Muscle layer of colon (tissue), 2 donors: ENCODE measurements around the gene EEPD1.
A peak's percentile ranks its signal among the peaks of the same experiment; 100 is the strongest.
"Not testable (repeated sequence)": the region's sequence is repeated elsewhere in the genome, so short reads cannot be mapped to it uniquely, and the experiment has no call there.

Experiments
- H3K27ac ChIP-seq: one replicate; pipeline ENCODE4 v1.7.0; 2013; ENCODE audit warnings: low read depth, mild to moderate bottlenecking, low read length, moderate library complexity
- H3K27me3 ChIP-seq, 2 donors: one replicate each; pipeline ENCODE4 v1.7.0; 2013; ENCODE audit warnings: low read length in 2 of 2, mild to moderate bottlenecking in 2 of 2; ENCODE audit not compliant: insufficient read depth in 2 of 2, control insufficient read depth in 1 of 2
- H3K36me3 ChIP-seq: one replicate; pipeline ENCODE4 v1.7.0; 2013; ENCODE audit warnings: mild to moderate bottlenecking, low read length; ENCODE audit not compliant: insufficient read depth
- H3K4me1 ChIP-seq: one replicate; pipeline ENCODE4 v1.7.0; 2013; ENCODE audit warnings: mild to moderate bottlenecking, low read length; ENCODE audit not compliant: insufficient read depth
- H3K4me3 ChIP-seq, 2 donors: one replicate each; pipeline ENCODE4 v1.7.0; 2013; ENCODE audit warnings: low read length in 2 of 2, low read depth in 1 of 2, mild to moderate bottlenecking in 1 of 2, moderate library complexity in 1 of 2
- H3K9ac ChIP-seq: one replicate; pipeline ENCODE4 v1.7.0; 2013; ENCODE audit warnings: low read length
- H3K9me3 ChIP-seq: one replicate; pipeline ENCODE4 v1.7.0; 2013; ENCODE audit warnings: mild to moderate bottlenecking, low read length
- donor health status: abdominal sarcoma.
- donor health status: Adenocarcinoma of cecum.

The EEPD1 gene

DNA sequence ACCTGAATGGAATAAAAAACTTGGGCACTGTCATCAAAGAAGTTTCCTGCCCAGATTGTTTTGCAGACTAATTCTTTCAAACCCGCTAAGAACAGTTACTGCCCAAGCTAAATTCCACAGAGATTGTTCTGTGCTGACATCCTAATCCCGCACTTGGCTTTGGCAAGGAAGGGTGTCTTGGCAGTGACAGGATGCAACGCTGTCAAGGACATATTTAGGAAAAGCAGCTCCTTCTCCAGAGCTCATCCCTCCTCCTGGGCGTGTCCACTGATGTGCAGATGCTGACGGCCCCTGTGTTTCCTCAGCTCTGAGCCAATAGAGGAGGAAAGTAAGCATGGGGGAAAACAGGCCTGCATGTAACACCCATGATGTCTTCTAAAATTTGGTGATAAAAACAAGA is 74.2 kb downstream of the EEPD1 start:
- peak overlapping the region; percentile 66 for H3K27ac ChIP-seq
- H3K4me3 ChIP-seq: no peak overlapping the region
- no peaks in the 10 kb centered on the region for H3K36me3 ChIP-seq
- H3K27me3 ChIP-seq: no peaks in the 10 kb centered on the region
- H3K4me1 ChIP-seq: peaks cover 38% of the 10 kb centered on the region
- H3K9ac ChIP-seq: no peak overlapping the region
- H3K9me3 ChIP-seq: no peaks in the 10 kb centered on the region

DNA sequence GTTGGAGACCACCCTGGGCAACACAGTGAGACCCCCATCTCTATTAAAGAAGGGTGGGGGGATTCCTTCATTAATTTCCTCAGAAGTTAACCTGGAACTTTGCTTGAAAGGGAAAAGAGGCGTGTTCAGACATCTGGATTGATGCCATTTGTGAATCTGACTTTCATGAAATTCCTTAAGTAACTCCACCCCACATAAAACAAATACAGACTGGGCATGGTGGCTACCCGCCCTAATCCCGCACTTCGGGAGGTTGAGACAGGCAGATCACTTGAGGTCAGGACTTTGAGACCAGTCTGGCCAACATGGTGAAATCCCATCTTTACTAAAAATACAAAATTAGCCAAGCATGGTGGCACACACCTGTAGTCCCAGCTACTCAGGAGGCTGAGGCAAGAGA is 75.0 kb downstream of the EEPD1 start:
- Histone ChIP-seq H3K4me3 (no peak overlapping the region), H3K36me3 (no peaks in the 10 kb centered on the region), H3K27ac (peak overlapping the region; percentile 66), H3K27me3 (no peaks in the 10 kb centered on the region), H3K9me3 (no peaks in the 10 kb centered on the region), H3K9ac (no peak overlapping the region), H3K4me1 (peaks cover 46% of the 10 kb centered on the region)

DNA sequence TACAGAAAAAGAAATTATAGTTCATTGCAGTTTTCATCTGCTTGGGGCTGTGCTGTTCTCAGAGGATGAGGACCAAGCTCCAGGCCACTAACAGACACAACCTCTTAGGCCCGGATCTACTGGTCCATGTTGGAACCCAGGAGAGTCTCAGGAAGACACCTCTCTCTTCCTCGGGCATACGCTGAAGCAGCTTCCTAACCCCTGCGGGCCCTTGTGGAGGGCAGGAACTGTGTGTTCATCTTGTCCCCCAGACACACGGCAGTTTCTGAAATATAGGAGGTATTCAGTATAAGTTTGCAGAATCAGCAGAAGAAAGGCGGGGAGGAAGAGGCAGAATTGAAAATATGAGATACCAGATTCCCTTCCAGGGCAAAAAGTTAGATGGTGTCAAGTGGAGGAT is 78.4 kb downstream of the EEPD1 start:
- H3K9ac ChIP-seq: no peak overlapping the region
- no peak overlapping the region for H3K4me3 ChIP-seq
- no peak overlapping the region for H3K27ac ChIP-seq
- H3K36me3 ChIP-seq: no peaks in the 10 kb centered on the region
- peaks cover 24% of the 10 kb centered on the region for H3K4me1 ChIP-seq
- no peaks in the 10 kb centered on the region for H3K27me3 ChIP-seq
- no peaks in the 10 kb centered on the region for H3K9me3 ChIP-seq

DNA sequence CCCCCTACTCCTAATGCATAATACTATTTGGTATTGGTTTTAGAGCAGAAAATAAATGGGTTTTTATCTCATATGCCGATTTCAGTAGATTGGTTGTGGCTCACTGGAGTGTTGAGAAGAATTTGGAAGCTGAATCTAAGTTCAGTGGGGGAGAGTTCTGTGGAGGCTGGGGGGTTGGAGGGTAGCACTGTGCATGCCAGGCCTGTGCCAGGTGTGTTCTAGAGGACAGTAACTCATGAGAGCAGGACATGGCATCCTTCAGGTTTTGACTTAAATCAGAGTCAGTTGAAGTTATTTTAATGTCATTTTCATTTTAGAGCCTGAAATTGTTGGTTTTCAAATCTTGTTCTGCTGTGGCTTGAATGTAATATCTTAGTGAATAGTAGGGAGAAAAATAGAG is 79.5 kb downstream of the EEPD1 start:
- H3K9me3 ChIP-seq: no peaks in the 10 kb centered on the region
- peaks cover 22% of the 10 kb centered on the region for H3K4me1 ChIP-seq
- no peak overlapping the region for H3K9ac ChIP-seq
- H3K36me3 ChIP-seq: no peaks in the 10 kb centered on the region
- no peaks in the 10 kb centered on the region for H3K27me3 ChIP-seq
- H3K4me3 ChIP-seq: no peak overlapping the region
- H3K27ac ChIP-seq: no peak overlapping the region

DNA sequence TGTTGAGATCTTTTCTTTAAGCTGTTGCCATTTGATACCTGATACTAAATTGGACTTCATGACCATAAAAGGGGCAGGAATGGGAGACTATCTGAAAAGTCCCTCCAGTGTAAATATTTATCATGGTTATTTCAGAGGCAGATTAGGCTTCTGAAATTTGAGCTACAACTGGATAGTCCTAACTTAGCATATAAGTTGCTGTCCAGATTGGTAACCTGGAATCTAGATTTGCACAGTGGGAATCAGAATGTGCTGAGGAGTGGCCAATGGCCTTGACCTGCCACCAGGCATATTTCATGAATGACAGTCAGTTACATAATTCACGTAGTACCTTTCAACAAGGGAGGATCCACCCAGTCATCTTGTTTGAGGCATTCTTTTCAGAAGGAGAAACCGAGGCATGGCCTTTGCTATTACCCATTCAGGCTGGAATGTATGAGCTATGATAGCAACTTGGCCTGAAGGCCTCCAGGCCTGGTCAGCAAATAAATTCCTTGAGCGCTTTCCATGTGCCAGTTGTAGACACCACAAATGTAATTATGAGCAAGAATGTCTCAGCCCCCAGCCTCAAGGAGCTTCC is 80.0 kb downstream of the EEPD1 start:
- Histone ChIP-seq H3K27me3 (no peaks in the 10 kb centered on the region), H3K36me3 (no peaks in the 10 kb centered on the region), H3K4me3 (no peak overlapping the region), H3K9ac (no peak overlapping the region), H3K4me1 (peaks cover 22% of the 10 kb centered on the region), H3K27ac (no peak overlapping the region), H3K9me3 (no peaks in the 10 kb centered on the region)

DNA sequence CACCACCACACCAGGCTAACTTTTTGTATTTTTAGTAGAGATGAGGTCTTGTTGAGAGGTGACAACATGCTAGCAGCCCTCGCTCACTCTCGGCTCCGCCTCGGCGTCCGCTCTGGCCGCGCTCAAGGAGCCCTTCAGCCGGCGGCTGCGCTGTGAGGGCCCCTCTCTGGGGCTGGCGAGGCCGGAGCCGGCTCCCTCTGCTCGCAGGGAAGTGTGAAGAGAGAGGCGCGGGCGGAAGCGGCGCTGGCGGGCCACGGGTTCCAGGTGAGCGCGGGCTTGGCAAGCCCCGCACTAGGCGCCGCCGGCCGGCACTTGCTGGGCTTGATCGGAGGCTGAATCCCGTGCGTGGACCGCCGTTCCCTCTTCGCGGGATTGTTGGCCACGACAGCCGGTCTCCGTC is 83.0 kb downstream of the EEPD1 start:
- Histone ChIP-seq H3K9ac (no peak overlapping the region), H3K9me3 (no peaks in the 10 kb centered on the region), H3K4me1 (peaks cover 22% of the 10 kb centered on the region), H3K4me3 (no peak overlapping the region), H3K36me3 (peaks cover 10% of the 10 kb centered on the region), H3K27ac (no peak overlapping the region), H3K27me3 (no peaks in the 10 kb centered on the region)

DNA sequence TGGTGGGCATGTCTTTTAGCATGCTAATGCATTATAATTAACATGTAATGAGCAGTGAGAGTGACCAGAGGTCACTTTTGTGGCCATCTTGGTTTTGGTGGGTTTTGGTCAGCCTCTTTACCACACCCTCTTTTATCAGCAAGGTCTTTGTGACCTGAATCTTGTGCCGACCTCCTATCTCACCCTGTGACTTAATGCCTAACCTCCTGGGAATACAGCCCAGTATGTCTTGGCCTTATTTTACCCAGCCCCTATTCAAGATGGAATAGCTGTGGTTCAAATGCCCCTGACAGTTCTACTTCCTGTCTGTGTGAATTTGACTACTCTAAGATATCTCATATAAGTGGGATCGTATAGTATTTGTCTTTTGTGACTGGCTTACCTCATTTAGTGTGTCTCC is 85.1 kb downstream of the EEPD1 start:
- Histone ChIP-seq H3K9me3 (no peaks in the 10 kb centered on the region), H3K4me3 (no peak overlapping the region), H3K36me3 (peaks cover 10% of the 10 kb centered on the region), H3K27ac (no peak overlapping the region), H3K4me1 (peaks cover 6% of the 10 kb centered on the region), H3K9ac (no peak overlapping the region), H3K27me3 (no peaks in the 10 kb centered on the region)

DNA sequence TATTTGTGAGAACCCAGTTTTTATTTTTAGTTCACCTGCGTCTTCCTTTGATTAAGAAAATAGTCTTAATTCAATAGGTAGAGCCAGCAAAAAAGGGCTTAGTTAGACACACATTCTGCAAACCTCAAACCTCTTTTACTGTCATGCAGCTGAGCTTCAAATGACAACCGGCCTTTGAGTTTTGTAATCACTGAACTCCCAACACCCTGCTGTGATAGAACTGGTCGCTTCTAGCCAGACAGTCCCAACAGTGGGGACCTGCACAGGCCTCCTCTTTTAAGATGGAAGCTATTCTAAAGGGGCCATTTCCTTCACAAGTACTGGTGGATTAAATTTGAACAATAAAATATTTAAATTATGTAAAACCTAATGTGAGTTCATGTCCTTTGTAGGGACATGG is 90.3 kb downstream of the EEPD1 start:
- not testable (repeated sequence) for H3K4me3 ChIP-seq, H3K4me1 ChIP-seq, H3K9me3 ChIP-seq, H3K27ac ChIP-seq, H3K36me3 ChIP-seq, H3K9ac ChIP-seq, H3K27me3 ChIP-seq

DNA sequence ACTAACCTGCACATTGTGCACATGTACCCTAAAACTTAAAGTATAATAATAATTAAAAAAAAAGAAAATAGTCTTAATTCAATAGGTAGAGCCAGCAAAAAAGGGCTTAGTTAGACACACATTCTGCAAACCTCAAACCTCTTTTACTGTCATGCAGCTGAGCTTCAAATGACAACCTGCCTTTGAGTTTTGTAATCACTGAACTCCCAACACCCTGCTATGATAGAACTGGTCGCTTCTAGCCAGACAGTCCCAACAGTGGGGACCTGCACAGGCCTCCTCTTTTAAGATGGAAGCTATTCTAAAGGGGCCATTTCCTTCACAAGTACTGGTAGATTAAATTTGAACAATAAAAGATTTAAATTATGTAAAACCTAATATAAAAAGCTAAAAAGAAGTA is 90.9 kb downstream of the EEPD1 start:
- not testable (repeated sequence) for H3K9ac ChIP-seq, H3K4me3 ChIP-seq, H3K36me3 ChIP-seq, H3K27ac ChIP-seq, H3K9me3 ChIP-seq, H3K4me1 ChIP-seq, H3K27me3 ChIP-seq

DNA sequence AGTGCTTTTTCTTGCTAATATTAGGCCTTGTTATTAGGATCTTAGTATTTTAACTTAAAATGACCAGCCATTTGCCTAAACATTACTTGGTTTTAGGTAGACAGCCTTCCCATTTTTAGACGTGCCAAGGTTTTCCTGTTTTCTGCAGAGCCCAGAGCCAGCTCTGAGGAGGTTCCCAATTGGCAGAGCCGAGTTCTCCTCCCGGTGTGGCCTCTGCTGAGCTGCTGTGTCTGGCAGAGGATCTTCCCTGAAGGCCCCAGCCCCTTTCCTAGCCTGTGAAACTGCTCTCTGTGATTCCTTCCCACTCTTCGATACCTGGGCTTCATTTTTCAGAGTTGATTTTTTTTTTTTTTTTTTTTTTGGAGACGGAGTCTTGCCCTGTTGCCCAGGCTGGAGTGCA is 91.4 kb downstream of the EEPD1 start:
- no peak overlapping the region for H3K27ac ChIP-seq
- H3K4me3 ChIP-seq: no peak overlapping the region
- no peaks in the 10 kb centered on the region for H3K27me3 ChIP-seq
- no peak overlapping the region for H3K9ac ChIP-seq
- no peaks in the 10 kb centered on the region for H3K9me3 ChIP-seq
- peaks cover 7% of the 10 kb centered on the region for H3K36me3 ChIP-seq
- H3K4me1 ChIP-seq: no peaks in the 10 kb centered on the region

DNA sequence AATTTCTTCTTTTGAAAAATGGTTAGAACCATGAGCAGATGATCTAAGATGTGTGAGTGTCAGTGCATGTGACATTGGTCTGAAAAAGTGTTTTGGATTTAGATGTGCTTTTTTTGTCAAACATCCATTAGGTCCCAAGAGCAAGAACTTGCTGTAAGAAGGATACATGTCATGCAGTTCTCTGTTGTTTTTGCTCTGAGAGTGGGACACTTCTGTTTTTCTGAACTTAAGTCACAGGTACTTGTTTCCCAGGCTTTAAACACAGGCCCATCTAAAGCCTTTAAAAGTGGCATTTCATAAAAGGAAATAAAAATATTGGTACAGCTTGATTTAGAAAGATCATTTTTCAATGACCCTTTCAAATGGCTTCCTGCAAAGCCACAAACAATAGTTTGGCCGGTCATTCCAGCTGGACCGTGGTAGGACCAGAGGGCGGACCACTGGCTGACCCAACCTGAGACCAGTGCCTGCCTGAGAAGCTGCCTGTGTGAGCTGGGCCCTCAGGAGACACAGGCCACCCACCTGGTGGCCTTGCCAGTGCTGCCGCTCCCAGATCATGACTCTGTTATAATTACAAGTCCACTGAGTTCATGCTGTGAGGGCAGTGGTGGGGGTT is 92.7 kb downstream of the EEPD1 start:
- Histone ChIP-seq H3K9me3 (no peaks in the 10 kb centered on the region), H3K27me3 (no peaks in the 10 kb centered on the region), H3K4me3 (no peak overlapping the region), H3K9ac (no peak overlapping the region), H3K27ac (no peak overlapping the region), H3K4me1 (no peaks in the 10 kb centered on the region), H3K36me3 (no peaks in the 10 kb centered on the region)

DNA sequence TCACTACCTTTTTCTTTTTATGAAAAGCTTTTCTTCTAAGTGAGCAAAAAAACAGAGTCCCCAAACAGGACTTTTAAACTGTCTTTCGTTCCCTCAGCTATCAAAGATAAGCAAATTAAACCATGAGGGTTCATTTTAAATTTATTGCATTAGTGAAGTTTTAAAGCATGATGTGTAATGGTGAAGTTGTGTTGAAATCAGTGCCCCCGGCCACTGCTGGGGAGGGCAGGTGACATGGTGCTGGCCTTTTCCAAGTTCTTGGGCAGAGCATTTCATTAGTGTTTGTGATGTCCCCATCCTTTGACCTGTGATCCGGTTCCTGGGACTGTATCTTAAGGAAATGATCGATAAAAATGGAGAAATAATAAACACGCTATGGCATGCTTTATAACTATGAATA is 96.0 kb downstream of the EEPD1 start:
- Histone ChIP-seq H3K27me3 (no peaks in the 10 kb centered on the region), H3K4me3 (no peak overlapping the region), H3K36me3 (no peaks in the 10 kb centered on the region), H3K27ac (no peak overlapping the region), H3K9ac (no peak overlapping the region), H3K4me1 (no peaks in the 10 kb centered on the region), H3K9me3 (no peaks in the 10 kb centered on the region)
